Naive B cell (primary cell): ENCODE results near the gene RPLP2. TPM values are rescaled to one million over a fixed set of nuclear protein-coding genes. Genes with fewer than 3 reads are reported as not detected.

ENCODE experiments used
- ATAC-seq, 2 donors: fragments of 150-1000 bp; cut with Tn5 transposase; 2 replicates each; pipeline ENCODE4 v1.10.0; 2021; ENCODE audit warnings: low read depth in 2 of 2, mild to moderate bottlenecking in 2 of 2, moderate library complexity in 2 of 2
- DNase-seq: peaks from one replicate; pipeline ENCODE4 v3.0.0; 2022
- H3K27ac Mint-ChIP-seq, 6 donors: one replicate each; pipeline ENCODE4 v1.8.0; 2020 to 2022; ENCODE audit warnings: mild to moderate bottlenecking in 6 of 6, mixed read lengths in 6 of 6, moderate library complexity in 5 of 6, inconsistent platforms in 2 of 6
- H3K27me3 Mint-ChIP-seq, 3 donors: one replicate each; pipeline ENCODE4 v1.8.0; 2021 to 2022; ENCODE audit warnings: mixed read lengths in 3 of 3, mild to moderate bottlenecking in 1 of 3
- H3K36me3 Mint-ChIP-seq, 2 donors: one replicate each; pipeline ENCODE4 v1.8.0; 2020 to 2022; ENCODE audit warnings: mixed read lengths in 2 of 2, inconsistent platforms in 1 of 2, mild to moderate bottlenecking in 1 of 2
- H3K4me1 Mint-ChIP-seq, 3 donors: one replicate each; pipeline ENCODE4 v1.8.0; 2020 to 2022; ENCODE audit warnings: mixed read lengths in 3 of 3, inconsistent platforms in 1 of 3, mild to moderate bottlenecking in 1 of 3, moderate library complexity in 1 of 3
- H3K4me3 Mint-ChIP-seq, 8 donors: one replicate each; pipeline ENCODE4 v1.8.0; 2020 to 2022; ENCODE audit warnings: mild to moderate bottlenecking in 8 of 8, mixed read lengths in 8 of 8, moderate library complexity in 8 of 8, inconsistent platforms in 2 of 8
- H3K9me3 Mint-ChIP-seq, 7 donors: one replicate each; pipeline ENCODE4 v1.8.0; 2020 to 2022; ENCODE audit warnings: mixed read lengths in 7 of 7, mild to moderate bottlenecking in 5 of 7, inconsistent platforms in 2 of 7, moderate library complexity in 1 of 7
- polyA plus RNA-seq, 6 donors: library from polyadenylated mRNA; unstranded; fragments of 300-500 nt; fragmentation: Illumina TruSeq; gene quantifications; one replicate each; pipeline ENCODE4 v1.2.3, GENCODE V29; 2021; ENCODE audit warnings: low read depth in 6 of 6

Gene RPLP2
- polyA plus RNA-seq, 6 donors from 2014 or later: 1,447 to 3,573 (median 3,150) TPM

DNA sequence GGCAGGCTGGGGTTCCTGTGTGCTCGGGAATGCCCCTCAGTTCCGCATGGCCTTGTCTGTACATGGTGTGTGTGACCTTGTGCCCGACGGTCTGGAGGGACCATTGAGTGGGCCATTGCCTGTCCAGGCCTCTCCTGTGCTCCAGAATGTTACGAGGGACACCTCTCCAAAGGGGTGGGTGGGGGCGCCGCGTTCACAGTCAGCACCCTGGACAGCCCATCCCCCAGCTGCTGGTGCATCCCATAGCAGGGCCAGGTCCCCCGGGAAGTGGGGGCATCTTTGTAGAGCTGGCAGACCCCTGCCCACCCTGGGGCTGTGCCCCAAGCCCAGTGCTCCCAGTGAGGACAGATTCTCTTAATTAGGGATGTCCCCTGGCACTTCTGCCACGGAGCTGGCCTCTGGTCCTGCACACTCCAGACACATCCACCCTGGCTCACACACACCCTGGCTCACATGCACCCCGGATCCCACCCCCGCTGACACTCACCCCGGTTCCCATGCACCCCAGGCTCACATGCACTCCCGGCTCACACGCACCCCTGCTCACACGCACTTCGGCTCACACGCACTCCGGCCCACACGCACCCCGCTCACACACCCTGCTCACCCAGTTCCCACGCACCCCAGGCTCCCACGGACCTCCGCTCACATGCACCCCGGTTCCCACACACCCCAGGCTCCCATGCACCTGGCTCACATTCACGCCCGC is 48.4 kb downstream of the RPLP2 start:
- Mint-ChIP-seq H3K4me3 (no peak overlapping the region), H3K9me3 (no peaks in the 10 kb centered on the region), H3K27ac (peak overlapping the region in 1 of 6 donors; percentile 72), H3K27me3 (no peaks in the 10 kb centered on the region), H3K4me1 (peaks cover 0 to 4% (median 0%) of the 10 kb centered on the region in 3 donors), H3K36me3 (no peaks in the 10 kb centered on the region)
- ATAC-seq (no peak), DNase-seq (no peak)

DNA sequence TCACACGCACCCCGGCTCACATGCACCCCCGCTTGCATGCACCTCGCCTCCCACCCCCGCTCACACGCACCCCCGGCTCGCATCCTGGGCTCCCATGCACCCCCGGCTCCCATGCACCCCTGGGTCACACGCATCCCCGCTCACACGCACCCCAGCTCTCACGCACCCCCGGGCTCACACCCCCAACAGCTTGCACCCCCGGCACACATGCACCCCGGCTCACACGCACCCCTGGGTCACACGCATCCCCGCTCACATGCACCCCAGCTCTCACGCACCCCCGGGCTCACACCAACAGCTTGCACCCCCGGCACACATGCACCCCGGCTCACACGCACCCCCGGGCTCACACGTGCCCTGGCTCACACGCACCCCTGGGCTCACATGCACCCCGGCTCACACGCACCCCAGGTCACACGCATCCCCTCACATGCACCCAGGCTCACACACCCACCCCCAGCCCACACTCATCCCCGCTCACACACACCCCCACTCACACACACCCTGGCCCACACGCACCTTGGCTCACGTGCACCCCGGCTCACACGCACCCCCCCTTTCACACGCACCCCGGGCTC is 49.1 kb downstream of the RPLP2 start:
- Mint-ChIP-seq H3K4me3 (no peak overlapping the region), H3K27me3 (no peaks in the 10 kb centered on the region), H3K36me3 (no peaks in the 10 kb centered on the region), H3K27ac (peak overlapping the region in 1 of 6 donors; percentile 44), H3K9me3 (no peaks in the 10 kb centered on the region), H3K4me1 (peaks cover 0 to 4% (median 0%) of the 10 kb centered on the region in 3 donors)
- DNase-seq (no peak), ATAC-seq (no peak)

DNA sequence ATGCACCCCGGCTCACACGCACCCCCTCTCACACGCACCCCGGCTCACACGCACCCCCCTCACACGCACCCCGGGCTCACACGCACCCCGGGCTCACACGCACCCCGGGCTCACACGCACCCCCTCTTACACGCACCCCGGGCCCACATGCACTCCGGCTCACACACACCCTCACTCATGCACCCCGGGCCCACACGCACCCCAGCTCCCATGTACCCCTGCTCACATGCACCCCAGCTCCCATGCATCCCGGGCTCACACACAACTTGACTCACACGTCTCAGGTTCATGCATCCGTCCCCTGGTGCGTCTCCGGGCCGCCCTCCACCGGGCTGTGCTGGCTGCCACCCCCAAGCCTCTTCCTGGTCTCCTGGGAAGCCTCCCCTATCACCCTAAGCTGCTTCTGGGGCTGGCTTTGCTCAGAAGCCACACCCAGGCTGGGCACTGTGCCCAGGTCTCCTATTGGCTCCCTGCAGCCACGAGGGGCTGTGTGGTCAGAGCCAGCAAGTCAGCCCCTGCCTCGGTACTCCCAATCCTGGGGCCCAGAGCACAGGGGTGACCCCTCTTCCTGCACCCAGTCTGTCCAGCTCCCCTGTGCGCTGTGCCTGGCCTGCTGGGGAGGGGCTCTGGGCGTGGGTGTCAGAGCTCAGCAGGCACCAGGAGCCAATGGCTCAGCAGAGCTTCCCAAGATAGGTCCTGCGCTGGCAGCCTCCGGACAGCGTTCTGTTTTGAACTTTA is 49.8 kb downstream of the RPLP2 start:
- H3K27ac Mint-ChIP-seq: no peak overlapping the region
- ATAC-seq: no peak
- no peaks in the 10 kb centered on the region for H3K27me3 Mint-ChIP-seq
- no peaks in the 10 kb centered on the region for H3K9me3 Mint-ChIP-seq
- DNase-seq: no peak
- peak overlapping the region in 1 of 8 donors; percentile 5 for H3K4me3 Mint-ChIP-seq
- no peaks in the 10 kb centered on the region for H3K36me3 Mint-ChIP-seq
- H3K4me1 Mint-ChIP-seq: peaks cover 0 to 4% (median 0%) of the 10 kb centered on the region in 3 donors

DNA sequence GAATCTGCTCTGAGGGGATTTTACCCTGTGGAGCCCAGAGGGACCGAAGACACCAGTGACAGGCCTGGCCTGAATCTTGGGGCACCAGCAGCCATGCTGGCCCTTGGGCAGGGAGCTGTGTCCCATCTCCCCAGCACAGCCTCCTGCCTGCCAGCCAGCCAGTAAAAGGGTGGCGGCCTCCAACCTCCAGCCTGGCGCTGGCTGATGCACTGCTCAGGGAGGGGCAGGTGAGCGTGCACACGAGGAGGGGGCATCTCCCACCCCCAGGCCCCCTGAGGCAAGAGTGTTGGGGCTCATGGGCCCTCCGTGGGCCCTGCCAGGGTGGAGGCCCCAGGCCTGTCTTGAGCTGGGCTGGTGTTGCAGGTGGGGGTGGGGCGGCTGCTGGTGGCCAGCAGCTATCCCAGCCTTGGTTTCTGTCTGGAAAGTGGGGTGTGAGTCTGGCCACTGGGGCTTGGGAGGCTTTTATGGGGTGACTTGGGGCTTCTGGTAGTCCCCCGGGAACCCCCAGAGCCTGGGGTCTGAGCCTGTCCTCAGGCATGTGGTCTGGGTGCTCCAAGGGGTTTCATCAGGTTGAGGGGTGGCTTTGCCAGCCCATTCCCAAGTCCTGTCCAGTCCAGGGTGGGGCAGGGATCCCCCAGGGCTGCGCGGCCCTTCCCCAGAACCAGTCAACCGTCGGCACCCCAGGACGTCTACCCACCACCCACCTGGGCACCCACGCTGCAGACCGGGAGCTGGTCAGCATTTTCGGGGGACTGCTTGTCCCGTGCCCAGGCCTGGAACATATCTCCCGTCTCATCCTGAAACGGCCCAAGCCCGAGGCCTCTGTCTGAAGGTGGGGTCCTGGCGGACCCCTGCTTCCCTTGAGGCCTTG is 50.7 kb downstream of the RPLP2 start:
- Mint-ChIP-seq H3K27ac (peak overlapping the region in 1 of 6 donors; percentile 87), H3K36me3 (no peaks in the 10 kb centered on the region), H3K27me3 (no peaks in the 10 kb centered on the region), H3K4me1 (peaks cover 0 to 4% (median 0%) of the 10 kb centered on the region in 3 donors), H3K4me3 (no peak overlapping the region), H3K9me3 (no peaks in the 10 kb centered on the region)
- DNase-seq (no peak), ATAC-seq (no peak)

DNA sequence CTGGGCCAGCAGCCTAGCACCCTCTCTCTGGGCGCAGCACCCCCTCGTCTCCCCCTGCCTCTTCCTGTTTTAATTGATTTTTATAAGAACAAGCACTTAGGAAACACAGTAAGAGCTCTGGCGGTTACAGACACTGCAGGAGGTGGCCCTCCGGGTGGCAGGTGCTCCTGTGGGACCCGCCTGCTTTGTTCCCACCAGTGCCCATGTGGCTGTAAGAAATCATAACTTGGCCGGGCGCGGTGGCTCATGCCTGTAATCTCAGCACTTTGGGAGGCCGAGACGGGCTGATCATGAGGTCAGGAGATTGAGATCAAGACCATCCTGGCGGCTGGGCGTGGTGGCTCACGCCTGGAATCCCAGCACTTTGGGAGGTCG is 51.3 kb downstream of the RPLP2 start:
- H3K4me3 Mint-ChIP-seq: no peak overlapping the region
- DNase-seq (no peak), ATAC-seq (no peak)
- peaks cover 0 to 4% (median 0%) of the 10 kb centered on the region in 3 donors for H3K4me1 Mint-ChIP-seq
- H3K27ac Mint-ChIP-seq: peak overlapping the region in 3 of 6 donors; percentile 26 to 52 (median 49)
- H3K36me3 Mint-ChIP-seq: no peaks in the 10 kb centered on the region
- H3K27me3 Mint-ChIP-seq: no peaks in the 10 kb centered on the region
- no peaks in the 10 kb centered on the region for H3K9me3 Mint-ChIP-seq

DNA sequence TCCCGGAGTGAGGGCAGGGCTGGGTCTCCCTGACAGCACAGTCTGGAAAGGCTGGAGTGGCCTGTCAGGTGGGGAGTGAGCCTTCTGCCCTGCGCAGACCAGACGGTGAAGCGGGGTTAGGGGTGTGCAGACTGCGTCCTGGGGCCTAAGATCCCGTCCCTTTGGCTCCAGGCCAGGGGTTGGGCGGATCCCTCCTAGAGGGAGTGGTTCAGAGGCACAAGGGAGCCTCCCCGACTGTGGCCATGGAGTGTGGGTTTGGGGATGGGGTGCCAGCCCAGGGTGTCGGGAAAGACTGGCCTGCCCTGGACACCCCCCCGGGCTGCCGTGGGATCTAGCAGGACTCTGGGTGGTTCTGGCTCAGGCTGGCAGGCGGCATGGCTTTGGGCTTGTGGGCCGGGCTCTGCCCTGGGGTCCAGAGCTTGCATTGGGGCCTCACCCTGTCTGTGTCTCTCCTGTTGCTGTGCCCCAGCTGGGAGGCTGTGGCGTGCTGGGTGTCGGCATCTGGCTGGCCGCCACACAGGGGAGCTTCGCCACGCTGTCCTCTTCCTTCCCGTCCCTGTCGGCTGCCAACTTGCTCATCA is 52.4 kb downstream of the RPLP2 start:
- no peak for ATAC-seq
- Mint-ChIP-seq H3K4me3 (no peak overlapping the region), H3K27me3 (no peaks in the 10 kb centered on the region), H3K27ac (no peak overlapping the region), H3K36me3 (no peaks in the 10 kb centered on the region), H3K4me1 (no peaks in the 10 kb centered on the region), H3K9me3 (no peaks in the 10 kb centered on the region)
- no peak for DNase-seq

Other genes starting within 250 kb of the RPLP2 start
- gene LMNTD2, start 249.2 kb upstream of the RPLP2 start, polyA plus RNA-seq: 1 to 10 TPM; 2.1 to 4.8 (median 2.9) TPM
- 10 to 100 TPM; 17.3 to 31.5 (median 23.5) TPM for gene RASSF7, start 249.0 kb upstream of the RPLP2 start, polyA plus RNA-seq
- 10 to 100 TPM in 1 of 6 donors, 1 to 10 TPM in 5; 2.3 to 16.4 (median 5.2) TPM for gene PHRF1, start 233.5 kb upstream of the RPLP2 start, polyA plus RNA-seq
- 10 to 100 TPM; 28.5 to 89.8 (median 50.2) TPM for gene IRF7, start 194.0 kb upstream of the RPLP2 start, polyA plus RNA-seq
- not detected for gene CDHR5, start 185.0 kb upstream of the RPLP2 start, polyA plus RNA-seq
- not detected for gene SCT, start 182.8 kb upstream of the RPLP2 start, polyA plus RNA-seq
- not detected for gene DRD4, start 172.7 kb upstream of the RPLP2 start, polyA plus RNA-seq
- 10 to 100 TPM; 16.7 to 39.8 (median 24.7) TPM for gene DEAF1, start 114.7 kb upstream of the RPLP2 start, polyA plus RNA-seq
- gene TMEM80, start 114.2 kb upstream of the RPLP2 start, polyA plus RNA-seq: 10 to 100 TPM; 31.5 to 41.0 (median 36.6) TPM
- gene EPS8L2, start 103.7 kb upstream of the RPLP2 start, polyA plus RNA-seq: 1 to 10 TPM; 1.3 to 7.6 (median 3.3) TPM
- gene TALDO1, start 62.5 kb upstream of the RPLP2 start, polyA plus RNA-seq: 100 to 1,000 TPM; 156 to 201 (median 164) TPM
- 10 to 100 TPM in 1 of 6 donors, 1 to 10 TPM in 4, not detected in 1; 4.5 to 14.1 (median 7.0) TPM for gene GATD1, start 32.5 kb upstream of the RPLP2 start, polyA plus RNA-seq
- not detected for gene CEND1, start 19.9 kb upstream of the RPLP2 start, polyA plus RNA-seq
- gene SLC25A22, start 11.7 kb upstream of the RPLP2 start, polyA plus RNA-seq: 1 to 10 TPM; 6.8 to 9.4 (median 7.2) TPM
- gene PIDD1, start 4.7 kb upstream of the RPLP2 start, polyA plus RNA-seq: 1 to 10 TPM in 5 of 6 donors, not detected in 1; 2.6 to 6.2 (median 3.5) TPM
- gene PNPLA2, start 8.9 kb downstream of the RPLP2 start, polyA plus RNA-seq: 10 to 100 TPM; 13.0 to 49.9 (median 26.9) TPM
- under 1 TPM in 3 of 6 donors, not detected in 3; 0.41 to 1.00 (median 0.55) TPM for gene CRACR2B, start 18.0 kb downstream of the RPLP2 start, polyA plus RNA-seq
- gene CD151, start 23.0 kb downstream of the RPLP2 start, polyA plus RNA-seq: 1 to 10 TPM; 1.2 to 5.8 (median 3.2) TPM
- 10 to 100 TPM; 41.3 to 68.4 (median 55.9) TPM for gene POLR2L, start 32.6 kb downstream of the RPLP2 start, polyA plus RNA-seq
- gene TSPAN4, start 32.9 kb downstream of the RPLP2 start, polyA plus RNA-seq: 1 to 10 TPM in 5 of 6 donors, not detected in 1; 1.5 to 3.4 (median 2.8) TPM
- 10 to 100 TPM; 39.0 to 69.7 (median 47.2) TPM for gene CHID1, start 100.8 kb downstream of the RPLP2 start, polyA plus RNA-seq
- 1 to 10 TPM; 3.3 to 9.2 (median 4.7) TPM for gene AP2A2, start 115.9 kb downstream of the RPLP2 start, polyA plus RNA-seq
- under 1 TPM in 1 of 6 donors, not detected in 5; 0.04 TPM for gene MUC6, start 226.8 kb downstream of the RPLP2 start, polyA plus RNA-seq